NOMO-1 treated with dmso at 0.1 percent for 144 hours (cell line): ENCODE data around the gene SCAMP2.

ENCODE experiments used
- DNase-seq: peaks from one replicate; lab custom pipeline; 2025; ENCODE audit not compliant: unreplicated experiment; lab: John Stamatoyannopoulos, UW

Gene SCAMP2

GRCh38 chr15:74863239-74864056 is 9.7 kb downstream of the SCAMP2 start:
- no peak for DNase-seq

GRCh38 chr15:74858369-74858740 is 14.8 kb downstream of the SCAMP2 start:
- no peak for DNase-seq

- DNase-seq, result no peak
Observed at GRCh38 chr15:74857671-74858368, 15.3 kb downstream of the SCAMP2 start.

DNA sequence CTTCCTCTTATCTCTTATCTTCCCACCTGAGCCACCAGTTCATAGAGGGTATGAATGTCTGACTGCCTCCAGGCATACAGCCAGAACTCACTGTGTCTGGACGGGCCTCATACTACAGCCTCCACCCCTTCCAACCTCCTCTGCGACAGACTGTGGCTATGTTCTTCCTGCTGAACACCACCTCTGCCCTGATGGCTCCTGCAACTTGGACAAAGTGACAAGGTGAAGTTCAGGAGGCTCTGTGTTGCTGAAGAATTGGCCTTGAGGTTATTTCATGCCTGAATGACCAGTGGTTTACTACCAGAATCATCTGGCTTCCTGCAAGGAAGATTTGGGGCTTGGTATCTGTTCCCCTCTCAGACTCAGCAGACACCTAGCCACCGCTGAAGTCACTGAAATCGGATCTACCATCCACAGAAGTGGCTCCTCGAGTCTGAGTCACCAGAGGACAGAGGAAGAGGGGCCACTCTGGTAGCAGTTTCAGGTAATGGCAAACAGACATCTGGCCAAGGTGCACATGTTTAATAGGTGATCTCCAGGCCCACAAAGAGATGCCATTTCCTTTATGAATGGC is 16.0 kb downstream of the SCAMP2 start:
- no peak for DNase-seq

DNA sequence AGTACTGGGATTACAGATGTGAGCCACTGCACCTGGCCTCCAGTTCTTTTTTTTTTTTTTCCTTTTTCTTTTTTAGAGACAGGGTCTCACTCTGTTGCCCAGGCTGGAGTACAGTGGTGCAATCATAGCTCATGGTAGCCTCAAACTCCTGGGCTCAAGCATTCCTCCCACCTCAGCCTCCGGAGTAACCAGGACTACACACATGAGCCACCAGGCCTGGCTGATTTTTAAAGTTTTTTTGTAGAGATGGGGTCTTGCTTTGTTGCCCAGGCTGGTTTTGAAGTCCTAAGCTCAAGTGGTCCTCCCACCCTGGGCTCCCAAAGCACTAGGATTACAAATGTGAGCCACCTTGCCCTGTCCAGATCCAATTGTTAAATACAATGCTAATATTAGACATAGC is 16.6 kb downstream of the SCAMP2 start:
- no peak for DNase-seq

- no peak for DNase-seq
Observed at GRCh38 chr15:74855857-74856256, 17.3 kb downstream of the SCAMP2 start.

- DNase-seq, result no peak
Observed at GRCh38 chr15:74854453-74855022, 18.6 kb downstream of the SCAMP2 start.

DNA sequence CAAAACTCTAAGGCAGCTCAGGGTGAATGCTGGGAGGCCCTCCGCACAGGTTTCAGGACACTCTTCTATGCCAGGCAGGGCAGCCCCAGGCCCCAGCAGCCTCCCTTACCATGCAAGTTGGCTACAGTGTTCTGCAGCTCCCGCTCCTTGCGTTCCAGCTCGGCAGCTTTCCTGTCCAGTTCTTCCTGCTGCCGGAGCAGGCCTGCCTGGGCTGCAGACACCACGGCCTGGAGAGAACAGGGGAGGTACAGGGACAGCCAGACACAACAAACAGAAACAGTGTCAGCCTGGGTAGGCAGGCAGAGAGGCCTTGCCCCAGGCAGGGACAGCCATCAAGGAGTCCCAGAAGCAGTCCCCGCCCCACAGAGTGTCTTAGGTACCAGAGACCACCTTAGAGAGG is 21.2 kb downstream of the SCAMP2 start:
- no peak for DNase-seq

DNA sequence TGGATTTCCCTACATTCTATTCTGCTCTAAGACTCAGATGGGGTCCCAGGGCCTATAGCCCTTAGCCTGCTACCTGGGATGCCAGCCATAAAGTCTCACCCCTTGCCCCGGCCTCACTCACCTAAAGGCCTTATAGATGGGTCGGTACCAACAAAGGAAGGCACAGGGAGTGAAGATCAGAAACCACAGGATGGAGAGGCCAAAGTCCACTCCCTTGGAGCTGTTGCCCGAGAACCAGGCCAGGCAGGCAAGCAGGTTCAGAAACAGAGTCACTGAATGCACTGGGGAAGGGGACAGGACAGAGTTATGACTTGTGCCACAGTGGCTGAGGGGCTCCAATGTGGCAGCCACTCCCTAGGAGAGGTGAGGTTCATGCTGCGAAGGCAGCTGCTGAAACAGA is 22.8 kb downstream of the SCAMP2 start:
- no peak for DNase-seq

- DNase-seq, result no peak
Observed at GRCh38 chr15:74847432-74847831, 25.7 kb downstream of the SCAMP2 start.

DNA sequence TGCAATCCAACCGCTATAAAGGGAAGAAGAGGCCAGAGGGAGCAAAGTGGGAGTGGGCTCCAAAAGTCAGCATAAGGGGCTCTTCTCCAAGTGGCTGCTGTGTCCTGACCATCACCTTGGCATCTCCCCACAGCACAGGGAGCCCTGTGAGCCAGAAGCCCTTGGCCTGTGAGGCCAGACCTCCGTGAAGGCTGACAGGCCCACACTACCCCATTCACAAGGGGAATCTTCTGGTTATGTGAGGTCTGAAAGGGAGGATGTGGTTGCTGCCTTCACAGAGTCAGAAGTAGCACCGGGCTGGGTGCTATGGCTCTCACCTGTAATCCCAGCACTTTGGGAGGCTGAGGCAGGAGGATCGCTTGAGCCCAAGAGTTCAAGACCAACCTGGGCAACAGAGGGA is 27.6 kb downstream of the SCAMP2 start:
- no peak for DNase-seq

DNA sequence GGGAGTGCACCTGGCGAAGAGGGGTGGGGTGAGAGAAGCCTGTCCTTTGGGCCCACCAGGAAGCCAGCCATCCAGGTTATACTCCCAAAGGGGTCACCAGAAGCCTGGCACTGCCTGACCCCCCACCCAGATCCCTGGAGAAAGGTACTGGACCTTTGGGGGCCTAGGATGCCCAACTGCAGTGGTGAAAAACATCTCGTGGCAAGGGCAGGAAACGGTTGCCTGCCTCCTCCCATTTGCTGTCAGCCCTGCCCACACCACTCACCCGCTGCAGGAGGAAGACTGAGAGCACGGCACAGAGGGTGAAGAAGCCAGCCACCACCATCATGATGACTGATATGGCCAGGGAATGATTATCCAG is 28.0 kb downstream of the SCAMP2 start:
- no peak for DNase-seq

DNA sequence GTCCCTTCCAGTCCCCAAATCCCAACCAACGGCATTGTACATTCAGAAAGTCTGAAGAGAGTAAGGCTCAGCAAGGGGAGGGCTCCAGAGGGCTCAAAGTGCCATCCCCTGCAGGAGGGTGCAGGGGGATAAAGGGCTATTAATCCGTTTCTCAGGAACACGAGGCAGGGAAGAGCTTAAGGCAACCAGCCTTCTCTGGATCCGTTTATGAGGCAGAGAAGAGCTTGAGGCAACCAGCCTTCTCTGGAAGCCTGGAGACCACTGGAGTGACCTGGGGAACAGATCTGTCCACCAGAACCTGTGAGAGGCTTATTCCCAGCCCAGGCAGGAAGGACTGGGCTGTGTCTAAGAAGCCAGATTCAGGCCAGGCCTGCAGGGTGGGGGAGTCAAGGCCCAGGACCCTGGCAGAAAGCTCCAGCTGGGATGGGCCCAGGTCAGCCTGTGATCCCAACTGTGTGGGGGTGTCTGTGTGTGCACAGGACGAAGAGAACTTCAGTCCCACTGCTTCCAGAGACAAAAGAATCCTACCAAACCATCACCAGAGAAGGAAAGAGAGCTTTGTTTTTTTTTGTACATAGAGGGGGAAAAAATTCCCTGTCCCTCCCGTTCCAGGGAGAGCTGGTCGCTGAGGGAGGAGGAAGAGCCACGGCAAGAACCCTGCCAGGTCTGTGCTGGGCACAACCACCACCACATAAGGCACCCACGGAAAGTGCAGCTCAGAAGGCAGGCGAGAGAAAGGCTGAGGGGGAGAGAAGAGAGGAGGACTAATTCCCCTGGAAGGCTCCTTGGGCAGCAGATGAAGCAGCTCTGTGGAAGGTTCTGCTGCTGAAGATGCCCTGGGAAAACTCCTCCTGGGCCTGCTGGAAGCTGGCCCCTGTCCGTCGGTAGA is 28.6 kb downstream of the SCAMP2 start:
- no peak for DNase-seq

DNA sequence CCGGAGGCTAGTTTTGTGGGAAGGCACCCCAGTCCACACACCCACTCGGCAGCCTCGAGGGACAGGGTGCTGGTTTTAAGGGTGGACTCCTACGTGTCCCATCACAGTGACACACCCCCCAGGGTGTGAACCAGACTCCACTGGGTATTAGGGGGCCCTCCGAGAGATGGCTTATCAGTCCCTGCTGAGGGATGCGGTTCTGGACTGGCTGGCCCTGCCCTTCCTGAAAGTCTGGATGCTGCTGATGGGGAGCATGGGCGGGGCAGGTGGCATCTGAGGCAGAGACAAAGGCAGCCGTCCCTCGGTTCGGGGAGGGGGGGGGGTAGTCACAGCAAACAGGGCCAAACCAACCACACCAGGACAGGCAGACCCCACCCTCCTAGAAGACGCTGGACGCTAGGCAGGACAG is 29.3 kb downstream of the SCAMP2 start:
- no peak for DNase-seq

GRCh38 chr15:74843445-74843828 is 29.7 kb downstream of the SCAMP2 start:
- DNase-seq, result no peak

GRCh38 chr15:74842581-74843444 is 30.4 kb downstream of the SCAMP2 start, which contains the start of gene ULK3:
Gene ULK3, minus strand, starts transcription at chr15:74843156. Its CDS starts 51 bp downstream, at chr15:74843105.
- DNase-seq, result peak; percentile 88

DNA sequence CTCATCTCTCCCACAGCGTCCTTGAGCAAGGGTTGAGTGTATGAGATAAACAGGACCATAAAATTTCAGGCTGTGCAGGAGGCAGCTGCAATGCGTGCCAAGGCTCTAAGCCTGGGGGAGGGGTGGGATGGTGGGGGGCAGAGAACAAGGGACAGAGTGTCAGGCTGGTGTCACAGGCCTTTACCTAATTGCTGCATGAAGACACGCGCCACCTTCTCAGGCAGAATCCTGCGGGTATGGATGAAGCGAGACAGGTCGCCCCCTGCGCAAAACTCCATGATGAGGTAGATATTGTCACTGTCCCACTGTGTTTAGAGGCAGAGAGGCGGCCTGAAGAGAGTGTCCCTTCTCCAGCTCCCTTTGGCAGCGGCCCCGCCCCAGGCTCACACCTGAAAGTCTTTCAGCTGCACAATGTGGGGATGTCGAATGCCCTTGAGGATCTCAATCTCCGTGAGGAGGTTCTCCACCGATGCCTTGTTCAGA is 31.2 kb downstream of the SCAMP2 start:
- DNase-seq, result no peak

DNA sequence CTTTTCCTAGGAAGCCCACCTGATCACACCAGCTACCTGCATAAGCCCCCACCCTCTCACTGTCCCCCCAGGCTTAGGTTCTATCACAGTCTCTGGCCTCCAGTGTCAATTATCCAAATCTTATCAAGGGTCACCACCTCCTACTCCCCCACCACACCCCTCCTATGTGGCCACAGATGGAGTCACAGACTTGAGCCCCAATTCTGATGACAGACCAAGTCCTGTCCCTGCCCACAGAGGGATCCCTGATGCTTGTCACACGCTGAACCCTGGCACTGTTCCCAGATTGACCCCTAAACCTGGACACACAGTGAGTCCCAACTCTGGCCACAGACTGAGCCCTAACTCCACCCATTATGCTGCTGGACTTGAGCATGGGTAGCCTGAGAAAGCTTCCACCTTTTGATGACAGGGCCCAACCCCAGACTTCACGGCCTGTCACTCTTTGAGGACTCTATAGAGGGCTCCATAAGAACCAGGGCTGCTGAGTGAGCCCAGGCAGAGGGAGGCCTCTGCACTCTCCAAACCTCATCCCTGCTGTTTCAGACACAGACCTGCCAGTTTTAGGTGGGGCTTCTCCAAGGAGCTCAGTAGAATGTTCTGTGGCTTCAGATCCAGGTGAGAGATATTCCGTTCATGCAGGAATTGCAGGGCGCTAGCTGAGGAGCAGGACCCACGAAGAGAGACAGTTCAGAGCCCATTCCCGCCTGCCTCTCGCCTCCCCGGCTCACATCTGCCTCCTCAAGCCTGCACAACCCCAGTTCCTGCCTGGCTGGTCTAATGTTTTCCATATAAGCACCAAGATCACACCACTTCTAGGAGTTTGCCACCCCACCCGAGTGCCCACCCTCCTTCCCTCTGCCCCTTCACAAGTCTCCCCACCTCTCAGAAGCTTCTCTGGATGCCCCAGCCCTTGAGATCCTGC is 32.1 kb downstream of the SCAMP2 start:
- DNase-seq, result no peak
